Measurements from ENCODE around the gene DDN. TPM values are rescaled to one million over a fixed set of nuclear protein-coding genes. Genes with fewer than 3 reads are reported as not detected.

Gene DDN
- total and polyA plus RNA-seq, 9 of the 15 experiments (the other 6 are each of a cell fraction or from before 2014, with no cell fraction given): 0.03 to 3.6 (median 1.6) TPM

GRCh38 chr12:48972952-48973483, 26.2 kb downstream of the DDN start:
- H3K9me3 ChIP-seq (replicated peaks; ENCODE audit: control insufficient read depth, insufficient read depth, low read depth, low read length): no peaks in the 10 kb centered on the region
- peaks cover 0 to 5% of the 10 kb centered on the region in 2 experiments; a peak in 1 of 5 replicates for H3K27me3 ChIP-seq (ENCODE audit: control insufficient read depth in 2 of 2, insufficient read depth in 2 of 2, low read length in 2 of 2)
- ChIA-PET CTCF (ENCODE audit: low intra/inter-chr PET ratio) (no interaction called here), POLR2A (interaction anchor here (0.6 kb wide), 2 partner anchors 10 to 25 kb away, joined by 3 read pairs; no protein-coding TSS in a partner anchor)
- H4K20me1 ChIP-seq (replicated peaks; ENCODE audit: control insufficient read depth, insufficient read depth, low read length): no peaks in the 10 kb centered on the region; the same call in 1 of the 2 replicates
- H3K9ac ChIP-seq (ENCODE audit: insufficient read depth in 1 of 2, low read depth in 2 of 2, low read length in 2 of 2): no peak overlapping the region; a peak in 1 of 4 replicates
- ATAC-seq (no peak), DNase-seq (ENCODE audit: extremely low read depth in 1 of 4, low spot score in 3 of 4) (no peak), FAIRE-seq (no peak)
- no peak overlapping the region for H2AFZ ChIP-seq (ENCODE audit: low read depth, low read length)
- no peaks in the 10 kb centered on the region for H3K9me1 ChIP-seq (ENCODE audit: control insufficient read depth, insufficient read depth, low read length)
- no peak overlapping the region for H3K27ac ChIP-seq (ENCODE audit: extremely low read depth, low read depth, low read length)
- H3K36me3 ChIP-seq (ENCODE audit: control insufficient read depth, insufficient read depth, low read length): no peaks in the 10 kb centered on the region
- 37% methylated on average over 3 of the region's 3 CpGs for WGBS (ENCODE audit: insufficient coverage, low coverage, missing lambda C conversion rate)
- no peak overlapping the region for H3K4me3 ChIP-seq
- no peaks in the 10 kb centered on the region for H3K79me2 ChIP-seq (ENCODE audit: control insufficient read depth, insufficient read depth, low read length)
- peaks cover 14 to 51% of the 10 kb centered on the region in 2 experiments; a peak in 4 of 5 replicates for H3K4me1 ChIP-seq (replicated peaks in 1 of 2; ENCODE audit: control insufficient read depth in 2 of 2, insufficient read depth in 2 of 2, low read length in 2 of 2)
- in situ Hi-C loops (cut with MboI) (no loop called here), intact Hi-C loops (cut with micrococcal nuclease) (loop anchor here (10.0 kb wide), 1 partner anchor 372 kb away; the partner anchor contains the start of gene DNAJC22)
- BruUV-seq (replicated peaks): no TSS peak
- H3K4me2 ChIP-seq (ENCODE audit: insufficient read depth, low read length): no peak overlapping the region
- no peak for TF ChIP-seq MGA (IDR thresholded peaks at IDR 0.05)
- no peak for TF ChIP-seq POLR2AphosphoS2 (IDR thresholded peaks at IDR 0.05; ENCODE audit: low read length)
- TF ChIP-seq ARID3B (CRISPR knock-in tag; IDR thresholded peaks at IDR 0.05; ENCODE audit: borderline replicate concordance): no peak
- TF ChIP-seq CREM (IDR thresholded peaks at IDR 0.05; ENCODE audit: low read depth): no peak
- TF ChIP-seq FOXP4 (CRISPR knock-in tag; IDR thresholded peaks at IDR 0.05; ENCODE audit: borderline replicate concordance): no peak
- TF ChIP-seq FOXA1 (IDR thresholded peaks at IDR 0.05; ENCODE audit: borderline replicate concordance): no peak
- no peak for TF ChIP-seq MECOM (CRISPR knock-in tag; IDR thresholded peaks at IDR 0.05)

Measured in K562 (cell line).